NCI-H774 (cell line): ENCODE measurements around the gene RIMKLB.
"Not testable (repeated sequence)": the region's sequence is repeated elsewhere in the genome, so short reads cannot be mapped to it uniquely, and the experiment has no call there.

ENCODE experiments used
- DNase-seq: peaks from one replicate; lab custom pipeline; 2025; lab: John Stamatoyannopoulos, UW

The RIMKLB gene

DNA sequence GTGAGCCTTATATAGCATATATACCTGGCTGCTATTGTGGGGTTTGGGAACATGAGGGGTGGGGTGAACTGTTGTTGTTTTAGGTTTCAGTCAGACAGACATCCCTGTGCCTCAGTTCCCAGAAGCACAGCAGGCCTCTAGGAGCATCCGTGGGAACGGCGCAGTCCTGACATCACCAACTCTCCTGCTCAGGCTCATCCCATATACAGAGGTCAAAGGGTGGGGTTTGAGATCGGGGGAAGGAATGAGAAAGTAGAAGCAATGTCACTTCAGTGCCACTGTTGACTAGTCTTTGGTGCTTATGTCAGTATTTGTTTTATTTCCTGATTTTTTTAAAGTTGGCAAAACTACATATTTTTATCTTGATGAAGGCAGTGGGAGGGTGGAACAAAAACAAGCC is 81.5 kb downstream of the RIMKLB start:
- no peak for DNase-seq

DNA sequence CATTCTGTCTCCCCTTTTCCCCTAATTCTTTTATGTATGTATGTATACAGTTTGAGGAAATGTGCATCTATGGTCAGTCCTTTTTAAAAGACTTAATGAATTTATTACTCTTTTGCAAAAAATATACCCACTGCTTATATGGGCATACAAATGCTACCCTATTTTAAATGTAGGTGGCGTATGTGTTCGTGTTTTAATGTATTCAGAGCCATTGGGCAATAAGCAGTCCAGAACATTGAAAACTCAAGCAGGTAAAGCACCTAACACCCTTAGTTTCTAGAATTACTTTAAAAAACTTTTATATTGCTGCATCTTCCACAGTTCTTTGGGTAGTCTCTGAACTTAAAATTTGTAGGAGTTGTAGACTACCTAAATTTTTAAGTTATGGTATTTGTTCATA is 82.1 kb downstream of the RIMKLB start:
- no peak for DNase-seq

DNA sequence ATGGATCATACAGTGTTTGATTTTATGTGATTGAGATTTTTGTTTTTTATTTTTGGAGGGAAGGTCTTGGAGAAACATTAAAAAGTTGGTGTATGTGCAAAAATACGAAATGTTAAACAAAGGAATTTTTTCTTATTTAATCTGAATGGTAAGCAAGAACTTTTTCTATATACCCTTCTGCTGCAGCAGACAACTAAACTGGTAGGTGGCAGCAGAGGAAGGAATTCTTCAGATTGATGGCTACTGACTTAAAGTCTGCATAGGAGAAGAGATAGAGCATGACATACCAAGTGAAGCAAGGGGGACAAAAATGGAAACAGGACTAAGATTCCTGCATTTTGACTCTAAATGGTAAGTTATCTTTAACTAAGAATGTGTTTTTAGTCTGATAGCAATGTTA is 82.6 kb downstream of the RIMKLB start:
- DNase-seq, result no peak

DNA sequence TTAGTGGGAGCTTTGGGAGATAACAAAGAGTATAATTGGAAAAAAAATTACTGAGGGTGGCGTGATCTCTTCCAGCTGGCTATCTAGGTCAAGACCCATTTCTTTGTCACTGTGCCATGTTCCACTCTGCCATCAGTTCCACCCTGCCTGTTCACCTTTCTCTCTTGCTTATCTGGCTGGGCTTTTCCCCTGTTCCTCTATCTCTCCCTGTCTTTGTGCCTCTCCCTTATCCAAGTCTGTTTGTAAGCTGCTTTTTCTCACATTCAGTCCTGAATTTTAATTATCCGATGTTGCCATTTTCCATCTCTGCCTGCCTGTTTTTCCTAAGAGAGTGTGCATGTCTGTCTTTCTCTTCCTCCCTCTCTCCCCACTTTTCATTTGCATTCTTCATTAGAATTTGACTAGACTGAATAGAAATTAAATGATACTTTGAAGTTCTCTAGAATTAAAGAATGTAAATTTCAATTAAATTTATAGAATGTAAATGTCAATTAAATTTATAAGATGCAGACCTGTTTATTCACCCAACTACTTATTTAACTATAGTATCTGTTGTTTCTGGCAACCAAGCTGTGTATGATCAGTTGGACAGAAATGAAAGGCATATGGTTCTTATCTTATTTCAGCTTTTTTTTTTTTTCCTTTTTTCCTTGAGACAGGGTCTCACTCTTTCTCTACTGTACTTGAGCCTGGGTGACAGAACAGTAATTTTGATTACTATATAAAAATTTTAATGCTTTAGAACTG is 83.8 kb downstream of the RIMKLB start:
- no peak for DNase-seq

GRCh38 chr12:8784290-8784888 is 86.6 kb downstream of the RIMKLB start:
- no peak for DNase-seq

DNA sequence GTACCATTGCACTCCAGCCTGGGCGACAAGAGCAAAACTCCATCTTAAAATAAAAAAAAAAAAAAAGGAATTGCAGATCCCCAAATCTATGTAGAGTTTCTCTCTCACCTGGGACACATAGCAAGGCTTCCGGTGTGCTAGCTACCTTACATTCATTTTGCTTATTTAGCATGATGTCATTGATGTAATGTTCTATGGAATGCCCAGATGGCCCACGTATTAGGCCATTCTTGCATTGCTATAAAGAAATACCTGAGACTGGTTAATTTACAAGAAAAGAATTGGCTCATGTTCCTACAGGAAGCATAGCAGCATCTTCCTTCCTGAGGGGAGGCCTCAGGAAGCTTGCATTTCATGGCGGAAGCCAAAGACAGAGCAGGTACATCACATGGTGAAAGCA is 87.7 kb downstream of the RIMKLB start:
- no peak for DNase-seq

- not testable (repeated sequence) for DNase-seq
These were observed 89.4 kb downstream of the RIMKLB start for GRCh38 chr12:8787206-8787605.

GRCh38 chr12:8788706-8789105 is 90.9 kb downstream of the RIMKLB start:
- DNase-seq, result not testable (repeated sequence)

- not testable (repeated sequence) for DNase-seq
These were observed 91.7 kb downstream of the RIMKLB start for GRCh38 chr12:8789341-8790013.

GRCh38 chr12:8793226-8793625 is 95.4 kb downstream of the RIMKLB start:
- DNase-seq, result not testable (repeated sequence)

GRCh38 chr12:8794611-8795010 is 96.8 kb downstream of the RIMKLB start:
- DNase-seq, result not testable (repeated sequence)

- DNase-seq, result no peak
These were observed 99.2 kb downstream of the RIMKLB start for GRCh38 chr12:8796831-8797626.

DNA sequence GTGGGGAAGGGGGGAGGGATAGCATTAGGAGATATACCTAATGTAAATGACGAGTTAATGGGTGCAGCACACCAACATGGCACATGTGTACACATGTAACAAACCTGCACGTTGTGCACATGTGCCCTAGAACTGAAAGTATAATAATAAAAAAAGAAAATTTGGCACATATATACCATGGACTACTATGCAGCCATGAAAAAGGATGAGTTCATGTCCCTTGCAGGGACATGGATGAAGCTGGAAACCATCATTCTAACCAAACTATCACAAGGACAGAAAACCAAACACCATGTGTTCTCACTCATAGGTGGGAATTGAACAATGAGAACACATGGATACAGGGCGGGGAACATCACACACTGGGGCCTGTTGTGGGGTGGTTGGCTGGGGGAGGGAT is 103.4 kb downstream of the RIMKLB start:
- not testable (repeated sequence) for DNase-seq

DNA sequence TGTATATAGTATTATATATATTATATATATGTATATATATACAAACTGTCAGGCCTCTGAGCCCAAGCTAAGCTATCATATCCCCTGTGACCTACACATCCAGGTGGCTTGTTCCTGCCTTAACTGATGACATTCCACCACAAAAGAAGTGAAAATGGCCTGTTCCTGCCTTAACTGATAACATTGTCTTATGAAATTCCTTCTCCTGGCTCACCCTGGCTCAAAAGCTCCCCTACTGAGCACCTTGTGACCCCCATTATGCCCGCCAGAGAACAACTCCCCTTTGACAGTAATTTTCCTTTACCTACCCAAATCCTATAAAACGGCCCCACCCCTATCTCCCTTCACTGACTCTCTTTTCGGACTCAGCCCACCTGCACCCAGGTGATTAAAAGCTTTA is 107.0 kb downstream of the RIMKLB start:
- DNase-seq, result not testable (repeated sequence)

DNA sequence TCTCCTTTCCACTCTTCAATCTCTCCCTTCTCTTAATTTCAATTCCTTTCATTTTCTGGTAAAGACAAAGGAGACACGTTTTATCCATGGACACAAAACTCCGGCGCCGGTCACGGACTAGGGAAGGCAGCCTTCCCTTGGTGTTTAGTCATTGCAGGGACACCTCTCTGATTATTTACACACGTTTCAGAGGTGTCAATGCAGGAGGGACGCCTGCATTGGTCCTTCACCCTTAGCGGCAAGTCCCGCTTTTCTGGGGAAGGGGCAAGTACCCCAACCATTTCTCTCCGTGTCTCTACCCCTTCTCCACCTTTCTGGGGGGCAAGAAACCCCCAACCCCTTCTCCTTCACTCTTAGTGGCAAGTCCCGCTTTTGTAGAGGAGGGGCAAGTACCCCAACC is 107.7 kb downstream of the RIMKLB start:
- not testable (repeated sequence) for DNase-seq

- DNase-seq, result not testable (repeated sequence)
These were observed 109.3 kb downstream of the RIMKLB start for GRCh38 chr12:8807084-8807483.

GRCh38 chr12:8810112-8810511 is 112.3 kb downstream of the RIMKLB start:
- not testable (repeated sequence) for DNase-seq

DNA sequence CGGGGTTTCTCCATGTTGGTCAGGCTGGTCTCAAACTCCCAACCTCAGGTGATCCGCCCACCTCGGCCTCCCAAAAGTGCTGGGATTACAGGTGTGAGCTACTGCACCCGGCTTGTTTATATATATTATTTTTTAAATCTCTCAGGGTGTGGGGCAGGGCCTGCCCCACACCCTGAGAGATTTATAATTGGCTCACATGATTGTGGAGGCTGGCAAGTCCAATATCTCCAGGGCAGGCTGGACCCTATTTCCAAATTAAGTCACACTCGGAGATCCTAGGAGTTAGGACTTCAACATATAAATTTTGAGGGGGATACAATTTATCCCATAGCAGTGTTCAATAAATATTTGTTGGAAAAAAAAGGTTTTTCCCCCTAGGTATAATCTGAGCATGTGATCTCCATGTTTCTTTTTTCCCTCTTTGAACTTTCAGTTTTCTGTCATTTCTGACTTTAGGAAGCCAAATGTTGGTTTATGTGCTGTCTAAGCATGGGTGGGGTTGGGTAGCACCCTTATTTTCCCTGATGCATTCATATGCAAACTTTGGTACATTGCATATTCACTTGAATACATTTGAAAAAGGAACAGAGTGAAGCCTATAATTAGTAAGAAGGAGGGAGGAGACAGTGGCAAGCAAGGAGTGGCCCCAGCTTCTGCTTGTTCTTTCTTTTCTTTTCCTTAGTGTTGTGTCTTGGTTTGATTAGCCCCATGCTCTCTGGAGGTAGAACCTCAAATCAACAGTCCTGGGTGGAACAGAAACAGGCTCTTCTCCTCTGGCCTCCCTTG is 116.0 kb downstream of the RIMKLB start:
- no peak for DNase-seq

DNA sequence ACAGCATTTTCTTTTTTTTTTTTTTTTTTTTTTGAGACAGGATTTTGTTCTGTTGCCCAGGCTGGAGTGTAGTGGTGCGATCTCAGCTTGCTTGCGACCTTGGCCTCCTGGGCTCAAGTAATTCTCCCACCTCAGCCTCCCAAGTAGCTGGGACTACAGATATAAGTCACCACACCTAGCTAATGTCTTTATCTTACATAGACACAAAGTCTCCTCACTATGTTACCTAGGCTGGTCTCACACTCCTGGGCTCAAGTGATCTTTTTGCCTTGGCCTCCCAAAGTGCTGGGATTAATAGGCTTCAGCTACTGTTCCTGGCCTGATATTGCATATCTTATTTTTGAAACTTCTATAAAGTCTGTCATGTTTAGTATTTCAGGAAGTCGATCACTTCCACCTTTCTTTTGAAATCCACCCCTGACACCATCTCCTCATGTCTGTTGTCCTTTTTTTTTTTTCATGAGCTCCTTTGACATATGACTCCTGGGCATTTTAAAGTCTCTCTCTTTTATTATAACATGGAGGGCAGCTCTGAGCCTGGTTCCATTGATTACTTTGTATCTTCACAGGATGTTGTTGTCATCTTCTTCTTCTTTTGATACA is 118.8 kb downstream of the RIMKLB start:
- DNase-seq, result no peak

- DNase-seq, result no peak
These were observed 120.1 kb downstream of the RIMKLB start for GRCh38 chr12:8817856-8818255.

GRCh38 chr12:8818526-8818925 is 120.7 kb downstream of the RIMKLB start:
- DNase-seq, result no peak
